GM19025 (cell line): Measurements from ENCODE around the gene SMAD4.
"Not testable (repeated sequence)": the region's sequence is repeated elsewhere in the genome, so short reads cannot be mapped to it uniquely, and the experiment has no call there.

Source experiments
- ATAC-seq: cut with Tn5 transposase; IDR thresholded peaks from one replicate; pipeline ENCODE4 v1.9.1; 2021; ENCODE audit warnings: mild to moderate bottlenecking, low read depth, moderate library complexity; ENCODE audit not compliant: unreplicated experiment

SMAD4 gene

GRCh38 chr18:51029694-51030536 is at the start of gene SMAD4:
TSS of gene SMAD4 (plus strand) at chr18:51030213. CDS start at chr18:51047047, 16,834 bp downstream.
- ATAC-seq: peak; percentile 73

DNA sequence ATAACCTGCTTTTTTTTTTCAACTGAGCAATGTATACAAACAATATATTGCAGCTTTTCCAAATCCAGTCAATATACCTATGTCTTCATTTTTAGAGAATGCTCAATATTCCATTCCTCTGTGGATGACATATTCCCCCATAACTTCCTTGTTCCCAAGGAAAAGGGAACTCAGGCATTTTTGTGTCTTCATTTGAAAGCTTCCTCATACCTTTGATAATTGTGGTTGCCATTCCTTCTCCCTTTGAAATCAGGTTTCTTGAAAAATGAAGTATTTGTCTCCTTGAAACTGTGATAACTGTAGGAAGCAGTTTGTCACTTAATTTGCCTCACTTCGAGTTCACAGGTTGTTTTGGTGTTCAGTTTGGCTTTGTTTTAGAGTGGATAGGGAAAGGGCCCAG is 48.6 kb upstream of the SMAD4 start:
- ATAC-seq: no peak

- no peak for ATAC-seq
These were observed 47.8 kb upstream of the SMAD4 start for GRCh38 chr18:50982086-50982801.

DNA sequence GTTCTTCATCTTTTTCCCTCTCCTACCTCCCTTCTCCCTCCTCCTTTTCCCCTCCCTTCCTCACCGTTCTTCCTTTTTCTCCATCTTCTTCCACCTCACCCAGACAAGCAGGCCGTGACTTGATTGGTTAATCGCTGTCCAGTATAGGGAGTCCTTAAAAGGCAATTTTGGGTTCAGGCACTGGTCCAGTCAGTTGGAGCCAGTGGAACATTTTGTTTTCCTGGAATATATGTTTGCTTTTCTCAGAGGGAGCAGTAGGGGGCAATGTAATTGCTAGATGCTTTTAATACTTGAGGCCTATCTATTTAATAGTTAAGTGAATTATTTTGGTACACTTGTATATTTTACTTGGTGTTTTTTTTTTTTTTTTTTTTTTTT is 47.2 kb upstream of the SMAD4 start:
- ATAC-seq: no peak

DNA sequence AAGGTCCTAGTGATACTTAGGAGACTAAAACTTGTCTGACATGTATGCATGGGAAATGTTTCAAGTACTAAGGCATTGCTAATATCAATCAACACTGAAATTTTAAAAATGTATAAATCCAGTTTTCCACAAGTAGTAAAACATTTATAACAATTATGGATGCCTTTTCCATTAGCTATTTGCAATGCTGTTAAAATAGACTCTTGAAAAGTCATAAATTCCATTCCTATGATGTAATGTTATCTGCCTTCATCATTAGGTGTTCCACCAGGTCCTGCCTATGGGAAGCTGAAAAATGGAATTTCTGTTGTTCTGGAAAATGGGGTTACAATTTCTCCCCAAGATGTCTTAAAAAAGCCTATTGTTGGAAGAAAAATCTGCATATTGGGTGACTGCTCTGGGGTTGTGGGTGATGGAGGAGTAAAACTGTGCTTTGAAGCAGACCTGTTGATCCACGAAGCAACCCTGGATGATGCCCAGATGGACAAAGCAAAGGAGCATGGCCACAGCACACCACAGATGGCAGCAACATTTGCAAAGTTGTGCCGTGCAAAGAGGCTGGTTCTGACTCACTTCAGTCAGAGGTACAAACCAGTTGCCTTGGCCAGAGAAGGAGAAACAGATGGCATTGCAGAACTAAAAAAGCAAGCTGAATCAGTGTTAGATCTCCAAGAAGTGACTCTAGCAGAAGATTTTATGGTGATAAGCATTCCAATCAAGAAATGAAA is 43.5 kb upstream of the SMAD4 start:
- no peak for ATAC-seq

- ATAC-seq: no peak
These were observed 42.8 kb upstream of the SMAD4 start for GRCh38 chr18:50987261-50987660.

GRCh38 chr18:50989711-50990110 is 40.3 kb upstream of the SMAD4 start:
- ATAC-seq: no peak

DNA sequence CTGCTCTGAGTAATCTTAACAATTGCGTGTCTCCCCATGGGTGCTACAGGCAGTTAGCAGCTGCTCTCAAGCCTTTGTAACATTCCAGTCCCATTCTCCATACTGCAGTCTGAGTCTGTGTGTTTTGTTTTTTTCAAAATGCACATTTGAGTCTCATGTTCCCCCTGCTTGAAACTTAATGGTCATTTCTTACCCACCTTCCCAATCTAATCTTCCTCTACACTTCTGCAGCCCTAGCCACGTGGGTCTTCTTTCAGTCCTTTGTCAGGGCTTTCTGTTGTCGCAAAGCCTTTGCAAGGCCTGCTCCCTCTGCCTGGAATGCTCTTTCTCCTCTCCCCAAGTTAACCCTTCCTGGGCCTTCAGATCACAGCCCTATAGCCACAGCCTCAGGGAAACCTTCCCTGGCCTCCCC is 37.7 kb upstream of the SMAD4 start:
- no peak for ATAC-seq

GRCh38 chr18:50994031-50994430 is 36.0 kb upstream of the SMAD4 start:
- ATAC-seq: no peak

- not testable (repeated sequence) for ATAC-seq
These were observed 26.8 kb upstream of the SMAD4 start for GRCh38 chr18:51003174-51003573.

DNA sequence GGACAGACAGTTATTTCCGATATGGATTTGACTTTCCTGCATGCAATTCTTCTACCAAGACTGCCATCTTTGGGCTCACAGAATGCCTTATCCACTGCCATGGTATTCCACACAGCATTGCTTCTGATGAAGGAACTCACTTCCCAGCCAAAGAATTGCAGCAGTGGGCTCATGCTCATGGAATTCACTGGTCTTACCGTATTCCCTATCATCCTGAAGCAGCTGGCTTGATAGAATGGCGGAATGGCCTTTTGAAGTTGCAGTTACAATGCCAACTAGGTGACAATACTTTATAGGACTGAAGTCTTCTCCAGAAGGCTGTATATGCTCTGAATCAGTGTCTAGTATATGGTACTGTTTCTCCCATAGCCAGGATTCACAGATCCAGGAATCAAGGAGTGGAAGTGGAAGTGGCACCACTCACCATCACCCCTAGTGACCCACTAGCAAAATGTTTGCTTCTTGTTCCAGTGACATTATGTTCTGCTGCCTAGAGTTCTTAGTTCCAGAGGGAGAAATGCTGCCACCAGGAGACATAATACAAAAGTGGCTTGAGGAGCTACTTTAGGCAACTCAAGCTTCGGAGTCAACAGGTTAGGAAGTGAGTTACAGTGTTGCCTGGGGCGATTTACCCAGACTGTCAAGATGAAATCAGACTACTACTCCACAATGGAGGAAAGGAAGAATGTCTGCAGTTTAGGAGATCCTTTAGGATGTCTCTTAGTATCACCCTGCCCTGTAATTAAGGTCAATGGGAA is 23.8 kb upstream of the SMAD4 start:
- no peak for ATAC-seq

GRCh38 chr18:51006948-51007789 is 22.8 kb upstream of the SMAD4 start:
- no peak for ATAC-seq

DNA sequence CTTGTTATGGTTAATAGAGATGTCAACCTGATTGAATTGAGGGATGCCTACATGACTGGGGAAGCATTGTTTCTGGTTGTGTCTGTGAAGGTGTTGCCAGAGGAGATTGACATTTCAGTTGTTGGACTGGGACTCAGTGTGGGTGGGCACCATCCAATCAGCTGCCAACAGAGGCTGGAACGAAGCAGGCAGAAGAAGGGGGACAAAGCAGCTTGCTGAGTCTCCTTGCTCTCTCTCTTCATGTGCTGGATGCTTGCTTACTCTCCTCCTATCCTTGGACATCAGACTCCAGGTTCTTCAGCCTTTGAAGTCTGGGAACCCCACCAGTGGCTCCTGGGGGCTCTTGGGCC is 22.2 kb upstream of the SMAD4 start:
- ATAC-seq: no peak

GRCh38 chr18:51009072-51009471 is 20.9 kb upstream of the SMAD4 start:
- no peak for ATAC-seq

DNA sequence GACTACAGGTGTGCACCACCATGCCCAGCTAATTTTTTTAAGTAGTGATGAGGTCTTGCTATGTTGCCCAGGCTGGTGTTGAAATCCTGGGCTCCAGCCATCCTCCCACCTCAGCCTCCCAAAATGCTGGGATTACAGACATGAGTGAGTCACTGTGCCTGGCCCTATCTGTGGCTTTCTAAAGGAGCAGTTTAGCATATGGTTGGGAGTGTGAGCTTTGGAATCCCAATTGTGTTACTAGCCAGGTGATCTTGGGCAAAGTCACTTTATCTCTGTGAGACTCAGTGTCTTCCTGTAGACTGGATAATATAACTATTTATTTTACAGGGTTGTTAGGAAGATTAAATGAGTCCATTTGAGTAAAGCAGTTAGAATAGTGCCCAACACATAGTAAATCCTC is 19.8 kb upstream of the SMAD4 start:
- no peak for ATAC-seq

- no peak for ATAC-seq
These were observed 18.3 kb upstream of the SMAD4 start for GRCh38 chr18:51011709-51012108.

- ATAC-seq: no peak
These were observed 17.6 kb upstream of the SMAD4 start for GRCh38 chr18:51012441-51012840.

DNA sequence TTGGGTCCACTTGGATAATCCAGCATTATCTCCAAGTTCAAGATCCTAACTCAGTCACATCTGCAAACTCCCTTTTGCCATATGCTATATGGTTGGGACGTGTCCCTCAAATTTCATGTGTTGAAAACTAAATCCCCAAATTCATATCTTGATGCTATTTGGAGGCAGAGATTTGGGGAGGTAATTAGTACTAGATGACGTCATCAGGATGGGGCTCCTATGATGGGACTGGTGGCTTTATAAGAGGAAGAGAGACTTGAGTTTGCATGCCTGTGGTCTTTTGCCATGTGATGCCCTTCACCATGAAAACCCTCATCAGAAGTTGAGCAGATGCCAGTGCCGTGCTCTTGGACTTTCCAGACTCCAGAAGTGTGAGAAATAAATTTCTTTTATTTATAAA is 16.8 kb upstream of the SMAD4 start:
- no peak for ATAC-seq

DNA sequence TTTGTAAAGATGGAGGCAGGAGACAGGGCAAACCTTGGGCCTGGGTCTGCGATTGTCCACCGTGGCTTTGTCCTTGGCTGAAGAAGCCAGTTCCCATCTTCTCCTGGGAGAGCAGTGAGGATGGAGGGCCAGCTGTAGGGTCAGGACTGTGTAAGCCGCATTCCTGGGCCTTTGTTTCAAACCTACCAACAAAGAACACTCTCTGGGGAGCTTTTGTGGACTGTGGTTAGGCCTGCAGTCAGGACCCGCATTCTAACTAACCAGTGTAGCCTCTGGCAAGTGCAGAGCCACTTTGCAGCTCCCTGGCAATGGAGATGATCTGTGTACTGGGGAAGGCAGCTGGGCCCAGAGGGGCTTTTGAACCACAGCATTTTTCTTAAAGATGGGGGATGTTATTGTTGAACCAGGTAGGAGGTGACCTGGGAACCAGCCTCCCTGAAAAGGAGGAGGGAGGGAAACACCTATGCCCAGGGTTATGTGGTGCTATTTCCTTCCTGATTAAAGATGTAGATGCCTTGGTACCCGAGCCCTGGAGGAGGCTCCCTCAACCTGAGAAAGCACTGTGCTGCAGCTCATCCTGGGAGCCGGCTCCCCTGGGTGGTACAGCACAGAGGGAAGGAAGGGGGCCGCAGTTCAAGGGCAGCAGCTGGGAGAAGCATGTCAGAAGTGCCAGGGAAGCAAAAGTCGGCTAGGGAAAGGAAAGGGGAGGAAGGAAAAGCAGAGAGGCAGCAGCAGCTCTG is 12.7 kb upstream of the SMAD4 start:
- ATAC-seq: no peak
